GM12892 (cell line): Measurements from ENCODE around the gene PSD2.

Source experiments
- POLR2AphosphoS5 ChIP-seq: IDR thresholded peaks from 2 replicates; pipeline ENCODE4 v1.6.1; 2011; ENCODE audit warnings: low read depth, low read length, control low read depth
- TAF1 ChIP-seq: IDR thresholded peaks from 2 replicates; pipeline ENCODE4 v1.6.1; 2011; ENCODE audit warnings: low read depth, mild to moderate bottlenecking, control low read depth, low read length, borderline replicate concordance

DNA sequence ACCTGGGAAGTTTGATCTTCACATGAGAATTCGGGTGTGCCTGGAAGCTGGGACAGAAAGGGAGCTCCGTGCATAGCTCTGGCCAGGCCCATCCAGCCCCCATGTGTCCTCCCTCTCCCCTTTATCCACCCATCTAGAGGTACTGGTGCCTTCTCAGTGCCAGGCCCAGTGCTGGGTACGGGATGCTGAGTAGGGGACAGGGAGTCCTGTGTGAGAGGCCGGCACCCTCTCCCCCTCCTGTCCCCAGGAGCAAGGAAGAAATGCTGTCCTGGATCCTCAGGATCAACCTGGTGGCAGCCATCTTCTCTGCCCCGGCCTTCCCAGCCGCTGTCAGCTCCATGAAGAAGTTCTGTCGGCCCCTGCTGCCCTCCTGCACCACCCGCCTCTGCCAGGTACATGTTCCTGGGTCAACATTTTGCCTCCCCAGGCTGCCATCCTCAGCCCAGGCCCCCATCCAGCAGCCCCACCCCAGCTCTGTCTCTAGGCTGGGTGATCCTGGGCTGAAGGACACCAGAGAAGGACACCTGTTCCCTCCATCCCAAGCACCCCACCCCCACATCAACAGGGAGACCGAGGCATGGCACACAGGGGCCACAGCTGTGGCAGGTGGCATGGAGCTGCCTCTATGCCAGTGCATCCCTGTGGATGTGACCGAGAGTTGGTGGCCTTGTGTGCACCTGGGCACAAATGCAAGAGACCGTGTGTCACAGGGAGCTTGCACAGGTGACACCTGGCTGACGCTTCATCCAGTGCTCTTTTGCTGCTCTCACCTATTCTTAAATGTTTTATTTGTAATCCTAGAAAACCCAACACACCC is 43.0 kb downstream of the PSD2 start:
- TF ChIP-seq POLR2AphosphoS5: no peak
- TF ChIP-seq TAF1: no peak
